HepG2 (cell line): ENCODE data around the gene INKA2. TPM values are rescaled to one million over a fixed set of nuclear protein-coding genes. Genes with fewer than 3 reads are reported as not detected.

ENCODE experiments used
- ATAC-seq: fragments of 200-7000 bp; cut with Tn5 transposase; 3 replicates; pipeline ENCODE4 v1.9.1; 2020; ENCODE audit warnings: mild to moderate bottlenecking, moderate library complexity
- BruUV-seq: library from RNA; stranded (reverse); fragments of 400-500 nt; replicated peaks from 2 replicates; lab custom pipeline; 2021; lab: Mats Ljungman, UMichigan
- CTCF ChIA-PET: fragments of 300-600 bp; formaldehyde crosslinking; extraction: SDS; loops from one replicate; lab custom pipeline; 2021; ENCODE audit warnings: low total read pairs, inconsistent platforms, low intra/inter-chr PET ratio; lab: Yijun Ruan, JAX
- POLR2A ChIA-PET: fragments of 350-600 bp; sonication (Branson Sonifier 250); formaldehyde crosslinking; loops from one replicate; lab custom pipeline; 2020; ENCODE audit warnings: antibody characterized with exemption, inconsistent platforms; lab: Yijun Ruan, JAX
- DNase-seq: peaks from one replicate; pipeline ENCODE4 v3.0.0-alpha.2; 2015; ENCODE audit warnings: low spot score
- FAIRE-seq: peaks from 3 replicates; lab custom pipeline; 2011; peaks lifted over from hg19 to GRCh38; lab: Jason Lieb, UNC
- H2AFZ ChIP-seq: one replicate; pipeline ENCODE4 v1.6.1; 2011; ENCODE audit warnings: low read length, inconsistent platforms
- H3K27ac ChIP-seq: fragments of 300-600 bp; 3 replicates; pipeline ENCODE4 v1.8.0; 2011; ENCODE audit warnings: mixed run types, mild to moderate bottlenecking, mixed read lengths, low read length, inconsistent platforms; ENCODE audit not compliant: insufficient read depth; ENCODE audit errors: extremely low read length
- H3K27me3 ChIP-seq, 2 experiments: fragments of 200-600 bp in 1 of 2; 2 replicates in 1 of 2; 3 replicates in 1 of 2; pipeline versions ENCODE4 v1.6.0 to v1.8.0; 2011; ENCODE audit warnings: low read length in 2 of 2, mild to moderate bottlenecking in 2 of 2, moderate library complexity in 2 of 2, inconsistent platforms in 1 of 2; ENCODE audit not compliant: insufficient read depth in 2 of 2, control insufficient read depth in 1 of 2
- H3K36me3 ChIP-seq, 2 experiments: fragments of 200-600 bp in 1 of 2; replicated peaks in 1 of 2; 2 replicates in 1 of 2; 3 replicates in 1 of 2; pipeline versions ENCODE4 v1.5.1 to v1.8.0; 2011; ENCODE audit warnings: low read length in 2 of 2, inconsistent platforms in 1 of 2; ENCODE audit not compliant: insufficient read depth in 2 of 2, control insufficient read depth in 1 of 2
- H3K4me1 ChIP-seq: 2 replicates; pipeline ENCODE4 v1.5.1; 2012; ENCODE audit warnings: low read length, inconsistent platforms; ENCODE audit not compliant: insufficient read depth
- H3K4me2 ChIP-seq: 2 replicates; pipeline ENCODE4 v1.6.0; 2011; ENCODE audit warnings: low read depth, low read length, inconsistent platforms
- H3K4me3 ChIP-seq, 3 experiments: fragments of 200-600 bp in 1 of 3; sonication (generic), shearing (Covaris generic) in 1 of 3; replicated peaks in 1 of 3; 2 replicates each; pipeline ENCODE4 v1.5.1; 2011 to 2016; ENCODE audit warnings: low read length in 3 of 3, inconsistent platforms in 2 of 3, low read depth in 2 of 3, mild to moderate bottlenecking in 2 of 3, control low read depth in 1 of 3, mixed read lengths in 1 of 3; ENCODE audit not compliant: insufficient read depth in 1 of 3
- H3K79me2 ChIP-seq: one replicate; pipeline ENCODE4 v1.6.1; 2011; ENCODE audit warnings: low read length, inconsistent platforms; ENCODE audit not compliant: insufficient read depth
- H3K9ac ChIP-seq: 2 replicates; pipeline ENCODE4 v1.6.0; 2011; ENCODE audit warnings: mild to moderate bottlenecking, low read depth, low read length, inconsistent platforms; ENCODE audit not compliant: insufficient read depth
- H3K9me3 ChIP-seq: 2 replicates; pipeline ENCODE4 v1.5.1; 2012; ENCODE audit warnings: mild to moderate bottlenecking, low read length
- H4K20me1 ChIP-seq: 2 replicates; pipeline ENCODE4 v1.6.0; 2011; ENCODE audit warnings: inconsistent platforms, mild to moderate bottlenecking, low read length, moderate library complexity; ENCODE audit not compliant: insufficient read depth
- PHF5A ChIP-seq: IDR thresholded peaks from one replicate; pipeline ENCODE4 v1.6.1; 2018; ENCODE audit warnings: low read depth, missing genetic modification reagents; ENCODE audit not compliant: unreplicated experiment
- PRMT3 ChIP-seq: sonication (generic); formaldehyde crosslinking; IDR thresholded peaks from 2 replicates; pipeline ENCODE4 v1.8.1; 2022; ENCODE audit warnings: low read depth, mild to moderate bottlenecking, moderate library complexity, missing genetic modification reagents, borderline replicate concordance
- SAFB2 ChIP-seq: sonication (generic); formaldehyde crosslinking; IDR thresholded peaks from 2 replicates; pipeline ENCODE4 v1.5.1; 2020; ENCODE audit warnings: missing genetic modification reagents, low read depth, mild to moderate bottlenecking, borderline replicate concordance
- TP53 ChIP-seq: sonication (generic); formaldehyde crosslinking; conservative IDR thresholded peaks from 2 replicates; pipeline ENCODE4 v1.4.0; 2020; ENCODE audit warnings: missing genetic modification reagents
- ZFX ChIP-seq: sonication (generic); formaldehyde crosslinking; IDR thresholded peaks from 2 replicates; pipeline ENCODE4 v1.4.0; 2020; ENCODE audit warnings: mild to moderate bottlenecking, low read depth, missing genetic modification reagents, moderate library complexity
- WGBS: methylation state at CpG from one replicate; pipeline ENCODE4 v1.1.6; 2017; ENCODE audit warnings: low lambda C conversion rate; 5-methylcytosine and 5-hydroxymethylcytosine counted together
- in situ Hi-C: cut with HindIII; loops from 2 replicates; pipeline ENCODE4 v1.10.0; 2017; ENCODE audit warnings: low pct_unique_long_range_greater_than_20kb; ENCODE audit not compliant: extremely low pct_ligation_motif_present
- intact Hi-C: fragments of 100-400 bp; cut with micrococcal nuclease; formaldehyde crosslinking; loops from one replicate; pipeline ENCODE4 v1.10.0; 2022; ENCODE audit not compliant: unreplicated experiment
- polyA plus RNA-seq, 8 experiments: library from polyadenylated mRNA; depleted of rRNA in 3 of 8; stranded (reverse) in 7 of 8; unstranded in 1 of 8; fragments of >200 nt; fragmentation: Illumina TruSeq in 4 of 8; extraction: Trizol in 4 of 8; gene quantifications; 2 replicates each; pipeline versions ENCODE4 v1.2.1 to v1.2.3, GENCODE V29; 2011 to 2016; ENCODE audit warnings: low read depth in 4 of 8, missing spikeins in 1 of 8, mixed read lengths in 1 of 8; ENCODE audit not compliant: insufficient read depth in 1 of 8
- total RNA-seq, 5 experiments: library from RNA; depleted of rRNA; stranded (reverse); fragments of >200 nt; fragmentation: Illumina TruSeq; extraction: Trizol; gene quantifications; 2 replicates each; pipeline ENCODE4 v1.2.3, GENCODE V29; 2016; ENCODE audit warnings: low read depth in 1 of 5
- TF ChIP-seq, protein P1 (sequence below): sonication (generic); formaldehyde crosslinking; IDR thresholded peaks from 2 replicates; pipeline ENCODE4 v1.5.0; 2020; ENCODE audit warnings: mild to moderate bottlenecking, missing genetic modification reagents, borderline replicate concordance
- TF ChIP-seq, protein P2 (sequence below): sonication (generic); formaldehyde crosslinking; IDR thresholded peaks from 2 replicates; pipeline ENCODE4 v1.4.0; 2020; ENCODE audit warnings: mild to moderate bottlenecking, missing genetic modification reagents, borderline replicate concordance
- TF ChIP-seq, protein P3 (sequence below): sonication (generic); formaldehyde crosslinking; IDR thresholded peaks from 2 replicates; pipeline ENCODE4 v1.4.0; 2020; ENCODE audit warnings: missing genetic modification reagents, borderline replicate concordance
- TF ChIP-seq, protein P4 (sequence below): sonication (generic); formaldehyde crosslinking; IDR thresholded peaks from 2 replicates; pipeline ENCODE4 v1.5.0; 2020; ENCODE audit warnings: mild to moderate bottlenecking, missing genetic modification reagents, moderate library complexity

The INKA2 gene
- total and polyA plus RNA-seq, 2 of the 13 experiments (the other 11 are each of a cell fraction or from before 2014, with no cell fraction given): 2.6 to 4.6 TPM

DNA sequence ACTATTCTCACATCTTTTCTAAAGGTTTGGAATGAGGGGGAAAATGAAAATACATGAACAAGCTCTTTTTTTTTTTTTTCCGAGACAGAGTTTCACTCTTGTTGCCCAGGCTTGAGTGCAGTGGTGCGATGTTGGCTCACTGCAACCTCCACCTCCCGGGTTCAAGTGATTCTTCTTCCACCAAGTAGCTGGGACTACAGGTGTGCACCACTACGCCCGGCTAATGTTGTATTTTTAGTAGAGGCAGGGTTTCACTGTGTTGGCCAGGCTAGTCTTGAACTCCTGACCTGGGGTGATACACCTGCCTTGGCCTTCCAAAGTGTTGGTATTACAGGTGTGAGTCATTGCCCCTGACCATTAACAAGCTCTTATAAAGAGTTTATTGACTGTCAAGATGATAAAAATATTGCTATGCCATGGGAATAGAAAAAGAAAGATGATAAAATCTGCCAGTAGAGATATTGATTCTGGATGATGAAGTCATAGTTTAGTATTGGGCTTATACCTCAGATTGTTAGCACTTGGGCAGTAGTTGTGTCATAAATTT is 36.6 kb downstream of the INKA2 start:
- ChIA-PET POLR2A (no interaction called here), CTCF (no interaction called here)
- H3K4me3 ChIP-seq: no peak overlapping the region
- peaks cover 16% of the 10 kb centered on the region for H3K4me1 ChIP-seq
- peaks cover 11 to 77% of the 10 kb centered on the region in 2 experiments for H3K36me3 ChIP-seq
- H3K9me3 ChIP-seq: no peaks in the 10 kb centered on the region
- no peak overlapping the region for H3K27ac ChIP-seq
- FAIRE-seq (no peak), ATAC-seq (no peak), DNase-seq (no peak)
- H3K27me3 ChIP-seq: no peaks in the 10 kb centered on the region
- in situ Hi-C loops (no loop called here), intact Hi-C loops (no loop called here)
- H3K79me2 ChIP-seq: no peaks in the 10 kb centered on the region
- BruUV-seq: no TSS peak
- H2AFZ ChIP-seq: no peak overlapping the region
- no peaks in the 10 kb centered on the region for H4K20me1 ChIP-seq
- H3K9ac ChIP-seq: no peak overlapping the region
- no peak overlapping the region for H3K4me2 ChIP-seq
- 95% methylated on average over 5 of the region's 5 CpGs for WGBS
- TF ChIP-seq, protein P1, sequence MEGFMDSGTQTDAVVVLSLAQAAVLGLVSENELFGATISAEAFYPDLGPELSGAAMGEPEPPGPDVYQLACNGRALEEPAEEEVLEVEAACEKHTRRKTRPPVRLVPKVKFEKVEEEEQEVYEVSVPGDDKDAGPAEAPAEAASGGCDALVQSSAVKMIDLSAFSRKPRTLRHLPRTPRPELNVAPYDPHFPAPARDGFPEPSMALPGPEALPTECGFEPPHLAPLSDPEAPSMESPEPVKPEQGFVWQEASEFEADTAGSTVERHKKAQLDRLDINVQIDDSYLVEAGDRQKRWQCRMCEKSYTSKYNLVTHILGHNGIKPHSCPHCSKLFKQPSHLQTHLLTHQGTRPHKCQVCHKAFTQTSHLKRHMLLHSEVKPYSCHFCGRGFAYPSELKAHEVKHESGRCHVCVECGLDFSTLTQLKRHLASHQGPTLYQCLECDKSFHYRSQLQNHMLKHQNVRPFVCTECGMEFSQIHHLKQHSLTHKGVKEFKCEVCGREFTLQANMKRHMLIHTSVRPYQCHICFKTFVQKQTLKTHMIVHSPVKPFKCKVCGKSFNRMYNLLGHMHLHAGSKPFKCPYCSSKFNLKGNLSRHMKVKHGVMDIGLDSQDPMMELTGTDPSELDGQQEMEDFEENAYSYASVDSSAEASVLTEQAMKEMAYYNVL: no peak
- TF ChIP-seq, protein P2, sequence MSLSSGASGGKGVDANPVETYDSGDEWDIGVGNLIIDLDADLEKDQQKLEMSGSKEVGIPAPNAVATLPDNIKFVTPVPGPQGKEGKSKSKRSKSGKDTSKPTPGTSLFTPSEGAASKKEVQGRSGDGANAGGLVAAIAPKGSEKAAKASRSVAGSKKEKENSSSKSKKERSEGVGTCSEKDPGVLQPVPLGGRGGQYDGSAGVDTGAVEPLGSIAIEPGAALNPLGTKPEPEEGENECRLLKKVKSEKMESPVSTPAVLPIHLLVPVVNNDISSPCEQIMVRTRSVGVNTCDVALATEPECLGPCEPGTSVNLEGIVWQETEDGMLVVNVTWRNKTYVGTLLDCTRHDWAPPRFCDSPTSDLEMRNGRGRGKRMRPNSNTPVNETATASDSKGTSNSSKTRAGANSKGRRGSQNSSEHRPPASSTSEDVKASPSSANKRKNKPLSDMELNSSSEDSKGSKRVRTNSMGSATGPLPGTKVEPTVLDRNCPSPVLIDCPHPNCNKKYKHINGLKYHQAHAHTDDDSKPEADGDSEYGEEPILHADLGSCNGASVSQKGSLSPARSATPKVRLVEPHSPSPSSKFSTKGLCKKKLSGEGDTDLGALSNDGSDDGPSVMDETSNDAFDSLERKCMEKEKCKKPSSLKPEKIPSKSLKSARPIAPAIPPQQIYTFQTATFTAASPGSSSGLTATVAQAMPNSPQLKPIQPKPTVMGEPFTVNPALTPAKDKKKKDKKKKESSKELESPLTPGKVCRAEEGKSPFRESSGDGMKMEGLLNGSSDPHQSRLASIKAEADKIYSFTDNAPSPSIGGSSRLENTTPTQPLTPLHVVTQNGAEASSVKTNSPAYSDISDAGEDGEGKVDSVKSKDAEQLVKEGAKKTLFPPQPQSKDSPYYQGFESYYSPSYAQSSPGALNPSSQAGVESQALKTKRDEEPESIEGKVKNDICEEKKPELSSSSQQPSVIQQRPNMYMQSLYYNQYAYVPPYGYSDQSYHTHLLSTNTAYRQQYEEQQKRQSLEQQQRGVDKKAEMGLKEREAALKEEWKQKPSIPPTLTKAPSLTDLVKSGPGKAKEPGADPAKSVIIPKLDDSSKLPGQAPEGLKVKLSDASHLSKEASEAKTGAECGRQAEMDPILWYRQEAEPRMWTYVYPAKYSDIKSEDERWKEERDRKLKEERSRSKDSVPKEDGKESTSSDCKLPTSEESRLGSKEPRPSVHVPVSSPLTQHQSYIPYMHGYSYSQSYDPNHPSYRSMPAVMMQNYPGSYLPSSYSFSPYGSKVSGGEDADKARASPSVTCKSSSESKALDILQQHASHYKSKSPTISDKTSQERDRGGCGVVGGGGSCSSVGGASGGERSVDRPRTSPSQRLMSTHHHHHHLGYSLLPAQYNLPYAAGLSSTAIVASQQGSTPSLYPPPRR (CRISPR knock-in tag): no peak
- no peak for TF ChIP-seq PRMT3 (CRISPR knock-in tag)
- no peak for TF ChIP-seq TP53 (CRISPR knock-in tag)
- TF ChIP-seq, protein P3, sequence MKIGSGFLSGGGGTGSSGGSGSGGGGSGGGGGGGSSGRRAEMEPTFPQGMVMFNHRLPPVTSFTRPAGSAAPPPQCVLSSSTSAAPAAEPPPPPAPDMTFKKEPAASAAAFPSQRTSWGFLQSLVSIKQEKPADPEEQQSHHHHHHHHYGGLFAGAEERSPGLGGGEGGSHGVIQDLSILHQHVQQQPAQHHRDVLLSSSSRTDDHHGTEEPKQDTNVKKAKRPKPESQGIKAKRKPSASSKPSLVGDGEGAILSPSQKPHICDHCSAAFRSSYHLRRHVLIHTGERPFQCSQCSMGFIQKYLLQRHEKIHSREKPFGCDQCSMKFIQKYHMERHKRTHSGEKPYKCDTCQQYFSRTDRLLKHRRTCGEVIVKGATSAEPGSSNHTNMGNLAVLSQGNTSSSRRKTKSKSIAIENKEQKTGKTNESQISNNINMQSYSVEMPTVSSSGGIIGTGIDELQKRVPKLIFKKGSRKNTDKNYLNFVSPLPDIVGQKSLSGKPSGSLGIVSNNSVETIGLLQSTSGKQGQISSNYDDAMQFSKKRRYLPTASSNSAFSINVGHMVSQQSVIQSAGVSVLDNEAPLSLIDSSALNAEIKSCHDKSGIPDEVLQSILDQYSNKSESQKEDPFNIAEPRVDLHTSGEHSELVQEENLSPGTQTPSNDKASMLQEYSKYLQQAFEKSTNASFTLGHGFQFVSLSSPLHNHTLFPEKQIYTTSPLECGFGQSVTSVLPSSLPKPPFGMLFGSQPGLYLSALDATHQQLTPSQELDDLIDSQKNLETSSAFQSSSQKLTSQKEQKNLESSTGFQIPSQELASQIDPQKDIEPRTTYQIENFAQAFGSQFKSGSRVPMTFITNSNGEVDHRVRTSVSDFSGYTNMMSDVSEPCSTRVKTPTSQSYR: no peak
- TF ChIP-seq, protein P4, sequence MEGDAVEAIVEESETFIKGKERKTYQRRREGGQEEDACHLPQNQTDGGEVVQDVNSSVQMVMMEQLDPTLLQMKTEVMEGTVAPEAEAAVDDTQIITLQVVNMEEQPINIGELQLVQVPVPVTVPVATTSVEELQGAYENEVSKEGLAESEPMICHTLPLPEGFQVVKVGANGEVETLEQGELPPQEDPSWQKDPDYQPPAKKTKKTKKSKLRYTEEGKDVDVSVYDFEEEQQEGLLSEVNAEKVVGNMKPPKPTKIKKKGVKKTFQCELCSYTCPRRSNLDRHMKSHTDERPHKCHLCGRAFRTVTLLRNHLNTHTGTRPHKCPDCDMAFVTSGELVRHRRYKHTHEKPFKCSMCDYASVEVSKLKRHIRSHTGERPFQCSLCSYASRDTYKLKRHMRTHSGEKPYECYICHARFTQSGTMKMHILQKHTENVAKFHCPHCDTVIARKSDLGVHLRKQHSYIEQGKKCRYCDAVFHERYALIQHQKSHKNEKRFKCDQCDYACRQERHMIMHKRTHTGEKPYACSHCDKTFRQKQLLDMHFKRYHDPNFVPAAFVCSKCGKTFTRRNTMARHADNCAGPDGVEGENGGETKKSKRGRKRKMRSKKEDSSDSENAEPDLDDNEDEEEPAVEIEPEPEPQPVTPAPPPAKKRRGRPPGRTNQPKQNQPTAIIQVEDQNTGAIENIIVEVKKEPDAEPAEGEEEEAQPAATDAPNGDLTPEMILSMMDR (CRISPR knock-in tag): no peak
- no peak for TF ChIP-seq PHF5A (CRISPR knock-in tag)
- no peak for TF ChIP-seq SAFB2 (CRISPR knock-in tag)
- TF ChIP-seq ZFX: no peak
